HG02943 (cell line): Measurements from ENCODE around the gene STXBP4.

Source experiments
- ATAC-seq: cut with Tn5 transposase; IDR thresholded peaks from one replicate; pipeline ENCODE4 v1.9.1; 2021; ENCODE audit warnings: mild to moderate bottlenecking, low read depth, moderate library complexity; ENCODE audit not compliant: unreplicated experiment

The STXBP4 gene

DNA sequence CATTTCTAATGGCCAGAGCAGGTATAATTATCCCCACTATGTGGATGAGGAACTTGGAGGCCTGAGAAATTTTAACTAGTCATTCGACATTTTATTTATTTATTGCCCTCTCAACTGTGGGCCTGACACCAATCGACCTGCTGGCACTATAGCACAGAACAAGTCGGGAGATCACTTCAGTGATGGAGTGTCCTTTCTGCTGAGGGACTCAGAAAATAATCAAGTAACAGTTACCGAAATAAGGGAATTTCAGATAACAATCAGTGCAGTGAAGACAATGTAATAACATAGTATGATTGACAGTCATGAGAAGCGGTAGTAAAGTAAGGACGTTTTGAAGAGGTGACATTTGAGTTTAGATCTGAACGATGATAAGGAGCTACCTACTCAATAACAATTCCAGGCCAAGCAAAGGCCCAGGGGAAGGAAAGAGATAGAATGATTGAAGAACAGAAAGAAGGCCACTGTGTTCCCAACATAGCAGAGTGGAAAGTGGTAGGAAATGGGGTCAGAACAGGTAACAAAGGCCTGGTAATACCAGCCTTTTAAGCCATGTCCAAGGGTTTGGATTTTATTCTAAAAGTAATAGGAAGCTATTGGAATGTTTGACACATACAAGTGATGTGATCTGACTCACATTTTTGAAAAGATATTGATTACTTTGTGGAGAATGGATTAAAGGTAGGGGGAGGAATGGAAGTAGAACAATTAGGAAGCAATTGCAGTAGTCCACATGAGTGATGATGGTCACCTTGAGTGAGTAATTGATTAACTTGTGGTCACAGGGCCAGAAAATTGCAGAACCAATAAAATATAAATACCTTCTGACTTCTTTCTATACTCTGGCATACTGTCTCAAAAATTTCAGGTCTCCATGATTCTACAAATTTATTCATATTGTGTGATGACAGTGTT is 1.4 kb downstream of the STXBP4 start:
- ATAC-seq, result no peak

- ATAC-seq, result no peak
Observed at GRCh38 chr17:54971147-54971546, 2.6 kb downstream of the STXBP4 start.

DNA sequence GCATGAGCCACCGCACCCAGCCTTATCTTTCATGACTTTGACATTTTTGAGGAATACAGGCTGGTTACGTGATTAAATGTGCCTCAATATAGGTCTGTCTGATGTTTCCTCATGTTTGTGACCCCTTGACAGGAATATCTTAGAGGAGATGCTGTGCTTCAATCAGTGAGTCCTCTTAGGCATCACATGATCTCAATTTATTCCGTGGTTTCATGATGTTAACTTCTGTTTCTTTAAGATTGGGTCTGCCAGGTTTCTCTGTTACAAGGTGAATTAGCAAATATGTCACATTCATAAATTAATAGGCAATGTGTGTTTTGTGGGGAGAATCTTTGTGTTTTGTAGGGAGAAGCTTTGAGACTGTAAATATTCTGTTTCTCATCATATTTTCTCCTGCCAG is 3.3 kb downstream of the STXBP4 start:
- no peak for ATAC-seq

DNA sequence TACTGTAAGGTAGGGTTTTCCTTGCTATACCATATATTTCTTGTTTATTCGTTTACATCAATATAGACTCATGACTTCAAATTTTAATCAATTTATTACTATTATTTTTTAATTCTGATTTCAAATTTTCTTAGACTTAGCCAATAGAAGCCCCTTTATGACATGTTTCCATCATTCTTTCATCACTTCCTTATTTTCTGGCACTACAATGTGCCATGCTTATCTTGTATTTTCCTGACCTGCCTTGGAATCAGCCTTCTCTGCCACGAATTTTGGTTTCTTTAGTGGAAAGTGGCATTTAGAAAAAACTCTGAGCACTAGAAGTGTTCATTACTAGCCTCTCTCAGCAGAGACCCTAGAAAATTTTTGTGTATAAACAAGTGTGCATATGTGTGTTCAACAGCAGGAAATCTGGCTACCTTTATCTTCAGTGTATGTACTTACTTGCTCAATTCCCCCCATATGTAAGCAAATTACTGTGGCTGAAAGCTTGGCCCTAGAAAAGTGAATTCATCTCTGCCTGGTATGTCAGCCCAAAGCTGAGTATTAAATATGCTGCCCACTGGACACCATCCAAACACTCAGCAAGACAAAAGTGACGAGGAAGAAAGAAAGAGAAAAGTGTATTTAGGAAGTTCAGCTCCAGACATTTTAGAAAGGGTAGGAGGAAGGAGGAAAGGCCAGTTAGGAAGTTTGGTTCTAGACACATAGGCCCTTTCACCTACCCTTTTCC is 4.0 kb downstream of the STXBP4 start:
- ATAC-seq, result no peak

GRCh38 chr17:54974759-54975158 is 6.2 kb downstream of the STXBP4 start:
- ATAC-seq, result no peak

DNA sequence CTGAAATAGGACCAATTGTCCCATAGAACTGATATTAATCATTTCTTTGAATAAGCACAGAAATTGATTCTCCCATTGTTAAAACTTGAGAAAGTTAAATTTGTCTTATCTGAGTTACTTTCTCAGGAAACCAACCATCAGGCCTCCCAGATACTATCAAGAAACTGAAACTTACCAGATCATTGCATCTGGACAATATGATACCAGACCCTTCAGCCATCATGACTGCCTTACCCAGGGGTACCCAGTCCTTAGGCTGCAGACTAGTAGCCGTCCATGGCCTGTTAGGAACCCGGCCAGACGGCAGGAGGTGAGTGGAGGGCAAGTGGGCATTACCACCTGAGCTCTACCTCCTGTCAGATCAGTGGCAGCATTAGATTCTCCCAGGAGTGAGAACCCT is 7.8 kb downstream of the STXBP4 start:
- ATAC-seq, result no peak

GRCh38 chr17:54977744-54978143 is 9.2 kb downstream of the STXBP4 start:
- ATAC-seq, result no peak

DNA sequence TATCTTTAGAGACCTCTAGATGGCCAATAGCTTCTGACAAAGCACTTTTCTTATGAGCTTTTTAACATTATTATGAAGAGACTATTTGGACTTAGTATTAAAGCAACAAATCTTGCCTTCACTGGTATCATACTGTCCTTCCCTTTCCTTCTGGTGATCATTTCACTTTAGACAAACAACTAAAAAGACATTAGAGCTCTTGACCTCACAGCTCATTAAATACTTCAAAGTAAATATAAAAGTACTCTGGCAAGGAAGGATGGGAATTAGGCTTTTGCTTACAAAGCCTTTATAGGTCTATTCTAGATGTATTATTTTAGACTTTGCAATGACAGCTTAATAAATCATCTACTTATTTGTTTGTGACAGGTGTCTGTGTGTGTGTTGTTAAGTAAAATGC is 11.1 kb downstream of the STXBP4 start:
- ATAC-seq, result no peak

DNA sequence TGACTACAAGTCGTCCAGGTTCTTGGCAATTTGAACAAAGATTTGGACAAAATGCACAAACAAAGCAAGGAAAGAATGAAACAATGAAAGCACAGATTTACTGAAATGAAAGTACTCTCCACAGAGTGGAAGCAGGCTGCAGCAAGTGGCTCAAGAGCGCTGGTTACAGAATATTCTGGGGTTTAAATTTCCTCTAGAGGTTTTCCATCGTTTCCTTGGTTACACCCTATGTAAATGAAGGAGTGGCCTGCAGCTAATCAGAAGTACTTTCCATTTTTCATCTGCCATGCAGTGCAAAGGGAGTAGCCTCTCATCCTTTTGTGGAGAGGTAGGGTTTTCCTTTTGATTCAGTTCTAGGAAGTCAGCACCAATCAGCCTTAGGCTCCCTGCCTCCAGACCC is 11.8 kb downstream of the STXBP4 start:
- no peak for ATAC-seq

- no peak for ATAC-seq
Observed at GRCh38 chr17:54982399-54982798, 13.8 kb downstream of the STXBP4 start.

DNA sequence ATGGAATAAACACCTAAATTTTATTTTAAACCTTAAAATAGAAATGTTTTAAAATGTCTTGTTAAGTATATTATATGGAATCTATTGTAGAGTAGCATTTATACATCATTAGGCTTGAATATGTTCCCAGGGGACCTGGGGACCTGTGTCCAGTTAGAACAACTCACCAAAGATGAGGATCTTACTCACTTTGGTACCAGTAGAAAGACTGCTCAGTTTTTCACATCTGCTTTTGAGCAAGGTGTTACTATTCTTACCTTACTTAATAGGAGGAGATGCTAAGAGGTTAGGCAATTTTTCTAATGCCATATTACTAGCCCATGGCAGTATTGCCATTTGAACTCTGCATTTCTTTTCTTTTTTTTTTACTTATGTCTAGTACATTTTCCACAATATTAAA is 14.7 kb downstream of the STXBP4 start:
- no peak for ATAC-seq

GRCh38 chr17:54985476-54985875 is 16.9 kb downstream of the STXBP4 start:
- no peak for ATAC-seq

- no peak for ATAC-seq
Observed at GRCh38 chr17:54990118-54990517, 21.6 kb downstream of the STXBP4 start.

- no peak for ATAC-seq
Observed at GRCh38 chr17:54991567-54991966, 23.0 kb downstream of the STXBP4 start.

GRCh38 chr17:54992797-54993639 is 24.5 kb downstream of the STXBP4 start:
- ATAC-seq, result no peak

DNA sequence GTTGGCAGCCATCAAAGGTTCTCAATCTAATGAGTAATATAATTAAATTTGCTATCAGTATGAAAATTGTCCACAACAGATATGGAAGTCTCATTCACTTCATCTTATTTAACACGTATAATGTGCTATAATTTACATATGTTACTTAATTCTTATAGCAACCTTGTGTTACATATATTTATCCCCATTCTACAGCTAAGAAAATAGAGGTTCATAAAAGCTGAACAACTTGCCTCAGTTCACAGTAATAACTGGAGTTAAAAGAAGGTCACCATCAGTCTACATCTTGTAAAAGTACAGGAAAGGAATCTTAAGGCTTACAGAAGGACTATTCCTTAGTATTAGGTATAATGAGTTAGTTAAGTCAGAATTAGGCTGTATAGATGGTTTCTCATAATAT is 27.9 kb downstream of the STXBP4 start:
- no peak for ATAC-seq

DNA sequence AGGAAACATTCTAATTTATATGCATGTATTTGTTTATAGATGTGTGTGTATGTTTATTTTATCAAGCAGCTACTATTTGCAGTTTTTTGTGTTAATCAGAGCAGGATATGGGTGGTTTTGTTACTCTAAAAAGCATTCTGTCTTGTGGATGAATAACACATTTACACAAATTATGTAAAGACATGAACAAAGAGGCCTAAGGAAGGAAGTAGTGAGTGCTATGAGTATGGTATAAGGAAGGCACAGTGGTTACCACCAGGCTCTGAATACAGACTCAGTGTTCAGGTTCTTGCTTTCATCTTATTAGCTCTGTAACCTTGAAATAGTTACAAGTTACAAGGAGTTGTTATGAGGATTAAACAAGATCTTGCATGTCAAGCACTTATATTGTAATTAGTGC is 33.9 kb downstream of the STXBP4 start:
- ATAC-seq, result no peak

- ATAC-seq, result no peak
Observed at GRCh38 chr17:55004484-55004883, 35.9 kb downstream of the STXBP4 start.

GRCh38 chr17:55005520-55005919 is 37.0 kb downstream of the STXBP4 start:
- ATAC-seq, result no peak

- ATAC-seq, result no peak
Observed at GRCh38 chr17:55023626-55024025, 55.1 kb downstream of the STXBP4 start.

DNA sequence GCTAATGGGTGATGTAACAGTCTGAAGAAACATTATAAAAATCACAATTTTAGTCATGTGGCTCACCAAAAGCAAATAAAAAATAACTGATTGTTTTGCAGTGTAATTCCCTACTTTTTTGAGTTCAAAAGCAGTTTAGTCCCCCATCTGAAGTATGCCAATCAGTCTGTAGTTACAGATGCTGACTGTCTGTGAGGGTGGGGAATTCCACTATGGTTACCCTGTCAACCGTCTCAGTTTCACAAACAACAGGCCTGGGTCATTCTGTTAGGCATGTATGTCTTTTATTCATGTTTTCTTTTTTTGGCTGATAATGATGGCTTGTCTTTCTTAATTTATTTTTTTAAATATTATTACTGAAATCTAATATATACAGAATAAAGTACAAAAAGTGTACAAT is 69.3 kb downstream of the STXBP4 start:
- peak; percentile 87 for ATAC-seq
